Endothelial cell of umbilical vein (primary cell): ENCODE measurements around the gene NPVF. TPM values are rescaled to one million over a fixed set of nuclear protein-coding genes. Genes with fewer than 3 reads are reported as not detected.

ENCODE experiments used
- BruUV-seq: library from RNA; stranded (reverse); fragments of 400-500 nt; replicated peaks from 2 replicates; lab custom pipeline; 2021; lab: Mats Ljungman, UMichigan
- CTCF ChIA-PET: fragments of 300-600, 350-600 bp; sonication (Branson Sonifier 250); formaldehyde crosslinking; loops from one replicate; lab custom pipeline; 2021; ENCODE audit warnings: antibody characterized with exemption, inconsistent platforms; lab: Charles Lee
- POLR2A ChIA-PET: fragments of 300-600, 350-600 bp; sonication (Branson Sonifier 250); formaldehyde crosslinking; loops from one replicate; lab custom pipeline; 2021; ENCODE audit warnings: antibody characterized with exemption, inconsistent platforms; lab: Charles Lee
- DNase-seq: peaks from one replicate; pipeline ENCODE4 v3.0.0-alpha.2; 2011; ENCODE audit warnings: low read depth, low spot score
- FAIRE-seq: peaks from 2 replicates; lab custom pipeline; 2011; peaks lifted over from hg19 to GRCh38; lab: Jason Lieb, UNC
- H2AFZ ChIP-seq: 2 replicates; pipeline ENCODE4 v1.6.0; 2012; ENCODE audit warnings: low read depth, low read length, control low read depth, inconsistent platforms
- H3K27ac ChIP-seq: 2 replicates; pipeline ENCODE4 v1.5.1; 2011; ENCODE audit warnings: low read depth, mild to moderate bottlenecking, control low read depth, low read length, moderate library complexity; ENCODE audit not compliant: insufficient read depth
- H3K27me3 ChIP-seq, 2 experiments: 2 replicates each; pipeline versions ENCODE4 v1.6.0 to v1.6.1; 2011; ENCODE audit warnings: low read length in 2 of 2, mixed read lengths in 1 of 2; ENCODE audit not compliant: control insufficient read depth in 2 of 2, insufficient read depth in 2 of 2
- H3K36me3 ChIP-seq, 2 experiments: 2 replicates in 1 of 2; 3 replicates in 1 of 2; pipeline ENCODE4 v1.5.1; 2011; ENCODE audit warnings: low read length in 2 of 2, mild to moderate bottlenecking in 1 of 2, moderate library complexity in 1 of 2; ENCODE audit not compliant: control insufficient read depth in 2 of 2, insufficient read depth in 2 of 2; ENCODE audit errors: extremely low read depth in 1 of 2
- H3K4me1 ChIP-seq: 3 replicates; pipeline ENCODE4 v1.5.1; 2011; ENCODE audit warnings: mild to moderate bottlenecking, low read length; ENCODE audit not compliant: control insufficient read depth, insufficient read depth; ENCODE audit errors: extremely low read depth
- H3K4me2 ChIP-seq: 2 replicates; pipeline ENCODE4 v1.6.1; 2011; ENCODE audit warnings: low read length, control low read depth, mixed read lengths; ENCODE audit not compliant: insufficient read depth
- H3K4me3 ChIP-seq, 3 experiments: fragments of 200-600 bp in 1 of 3; sonication (generic), shearing (Covaris generic) in 1 of 3; replicated peaks in 1 of 3; 2 replicates each; pipeline ENCODE4 v1.5.1; 2011 to 2016; ENCODE audit warnings: control low read depth in 3 of 3, low read length in 3 of 3, mild to moderate bottlenecking in 2 of 3, inconsistent platforms in 1 of 3, low read depth in 1 of 3, moderate library complexity in 1 of 3; ENCODE audit not compliant: insufficient read depth in 1 of 3
- H3K79me2 ChIP-seq: 2 replicates; pipeline ENCODE4 v1.6.0; 2012; ENCODE audit warnings: low read length, inconsistent platforms; ENCODE audit not compliant: control insufficient read depth, insufficient read depth
- H3K9ac ChIP-seq: replicated peaks from 2 replicates; pipeline ENCODE3; 2011; ENCODE audit warnings: low read length, control low read depth; ENCODE audit not compliant: insufficient read depth; ENCODE audit errors: extremely low read depth
- H3K9me1 ChIP-seq: replicated peaks from 3 replicates; pipeline ENCODE4 v1.6.0; 2011; ENCODE audit warnings: mild to moderate bottlenecking, low read length; ENCODE audit not compliant: control insufficient read depth, insufficient read depth; ENCODE audit errors: extremely low read depth
- H3K9me3 ChIP-seq: replicated peaks from 2 replicates; pipeline ENCODE4 v1.5.1; 2012; ENCODE audit warnings: low read length, inconsistent platforms; ENCODE audit not compliant: control insufficient read depth, insufficient read depth
- H4K20me1 ChIP-seq: replicated peaks from 2 replicates; pipeline ENCODE3; 2011; ENCODE audit warnings: mild to moderate bottlenecking, low read length; ENCODE audit not compliant: control insufficient read depth, insufficient read depth; ENCODE audit errors: extremely low read depth
- CTCF ChIP-seq, 2 donors: IDR thresholded peaks; 1 replicate in 1 of 2; 2 replicates in 1 of 2; pipeline ENCODE4 v1.5.1; 2011; ENCODE audit warnings: low read length in 2 of 2, mild to moderate bottlenecking in 2 of 2, moderate library complexity in 2 of 2, control low read depth in 1 of 2, inconsistent platforms in 1 of 2, low read depth in 1 of 2; ENCODE audit not compliant: insufficient read depth in 1 of 2; ENCODE audit errors: extremely low read depth in 1 of 2
- FOS ChIP-seq: IDR thresholded peaks from 2 replicates; pipeline ENCODE4 v1.6.1; 2011; ENCODE audit warnings: mild to moderate bottlenecking, low read length, moderate library complexity, borderline replicate concordance; ENCODE audit not compliant: insufficient read depth
- GATA2 ChIP-seq: IDR thresholded peaks from 2 replicates; pipeline ENCODE4 v1.7.0; 2011; ENCODE audit warnings: low read depth, mild to moderate bottlenecking, moderate library complexity, mixed read lengths, low read length; ENCODE audit not compliant: insufficient read length, insufficient read depth
- POLR2A ChIP-seq: IDR thresholded peaks from 2 replicates; pipeline ENCODE4 v1.6.1; 2012; ENCODE audit warnings: low read depth, mild to moderate bottlenecking, control low read depth, low read length
- dilution Hi-C: fragments of 300-500 bp; cut with MboI; formaldehyde crosslinking; loops from one replicate; pipeline ENCODE4 v1.15.0; 2019; ENCODE audit warnings: low sequenced_read_pairs; ENCODE audit not compliant: extremely low pct_ligation_motif_present
- intact Hi-C: fragments of 100-400 bp; cut with micrococcal nuclease; formaldehyde crosslinking; loops from one replicate; pipeline ENCODE4 v1.10.0; 2022
- polyA plus RNA-seq, 4 experiments: library from polyadenylated mRNA; depleted of rRNA in 3 of 4; stranded (reverse) in 3 of 4; unstranded in 1 of 4; fragments of >200 nt; gene quantifications; 2 replicates each; pipeline versions ENCODE4 v1.2.1 to v1.2.3, GENCODE V29; 2011 to 2012; ENCODE audit warnings: missing spikeins in 1 of 4
- total RNA-seq: library from RNA; stranded (reverse); gene quantifications from 2 replicates; pipeline ENCODE4 v1.2.3, GENCODE V29; 2021

The NPVF gene
- total and polyA plus RNA-seq, 2 donors (not counting 3 experiments of a cell fraction or from before 2014, with no cell fraction given) = not detected

GRCh38 chr7:25218191-25218590, 10.1 kb downstream of the NPVF start:
- H3K27me3 ChIP-seq = peaks cover 2 to 4% of the 10 kb centered on the region in 2 experiments
- no peaks in the 10 kb centered on the region for H3K9me3 ChIP-seq
- no peaks in the 10 kb centered on the region for H3K79me2 ChIP-seq
- H3K27ac ChIP-seq = no peak overlapping the region
- H3K9ac ChIP-seq = no peak overlapping the region
- CTCF ChIA-PET = interaction anchor here (1.0 to 3.7 kb wide), 3 partner anchors 10 to 38 kb away, joined by 3 to 40 read pairs (median 7); partner anchors contain the start of gene NPVF
- no peak overlapping the region for H2AFZ ChIP-seq
- dilution Hi-C loops (no loop called here), intact Hi-C loops (no loop called here)
- FAIRE-seq (no peak), DNase-seq (no peak)
- no peak overlapping the region for H3K4me3 ChIP-seq
- TF ChIP-seq GATA2 = no peak
- TF ChIP-seq FOS = no peak
- TF ChIP-seq POLR2A = no peak
- POLR2A ChIA-PET = no interaction called here
- H3K36me3 ChIP-seq = no peaks in the 10 kb centered on the region
- no peaks in the 10 kb centered on the region for H4K20me1 ChIP-seq
- H3K4me1 ChIP-seq = no peaks in the 10 kb centered on the region
- H3K9me1 ChIP-seq = no peaks in the 10 kb centered on the region
- BruUV-seq = no TSS peak
- H3K4me2 ChIP-seq = no peak overlapping the region

DNA sequence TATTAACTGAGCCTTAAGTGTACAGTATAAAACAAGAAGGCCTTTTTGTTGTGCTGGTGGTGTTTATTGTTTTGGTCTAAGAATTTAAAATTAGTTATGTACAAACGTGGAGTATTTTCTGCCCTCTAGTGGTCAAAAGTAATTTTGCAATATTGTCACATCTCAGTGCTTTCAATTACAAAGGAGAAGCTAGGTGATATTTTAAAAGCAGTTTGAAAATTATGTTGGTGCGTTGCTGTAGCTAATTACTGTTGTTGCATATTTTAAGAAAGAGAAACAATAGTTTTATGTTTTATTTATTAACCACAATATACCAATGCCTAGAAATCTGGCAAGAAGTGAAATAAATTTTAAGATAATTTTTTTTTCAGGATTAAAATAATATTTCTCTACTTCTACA, 11.4 kb downstream of the NPVF start:
- no peaks in the 10 kb centered on the region for H4K20me1 ChIP-seq
- H3K9ac ChIP-seq = no peak overlapping the region
- peak; percentile 79 for FAIRE-seq
- no peaks in the 10 kb centered on the region for H3K9me1 ChIP-seq
- POLR2A ChIA-PET = no interaction called here
- BruUV-seq = no TSS peak
- peak; percentile 45 to 56 for TF ChIP-seq CTCF (IDR thresholded peaks at IDR 0.05; ENCODE audit: extremely low read depth in 1 of 2, insufficient read depth in 1 of 2, low read depth in 1 of 2, low read length in 2 of 2)
- TF ChIP-seq POLR2A = no peak
- H2AFZ ChIP-seq = no peak overlapping the region
- no peak overlapping the region for H3K27ac ChIP-seq
- DNase-seq = peak; percentile 60
- no peak overlapping the region for H3K4me3 ChIP-seq
- no peaks in the 10 kb centered on the region for H3K9me3 ChIP-seq
- H3K4me1 ChIP-seq = no peaks in the 10 kb centered on the region
- H3K27me3 ChIP-seq = peaks cover 2 to 4% of the 10 kb centered on the region in 2 experiments
- dilution Hi-C loops = no loop called here
- H3K36me3 ChIP-seq = no peaks in the 10 kb centered on the region
- no peaks in the 10 kb centered on the region for H3K79me2 ChIP-seq
- CTCF ChIA-PET = interaction anchor here (0.6 to 3.7 kb wide), 53 partner anchors 9 to 1647 kb away, joined by 3 to 40 read pairs (median 4); partner anchors contain the start of gene NPVF
- no peak overlapping the region for H3K4me2 ChIP-seq
- intact Hi-C loops = loop anchor here (2.0 kb wide), 1 partner anchor 36 kb away; a partner anchor contains a TSS
